ENCODE measurements around the gene CDC14B.

GRCh38 chr9:96462541-96462940 is 157.1 kb downstream of the CDC14B start:
- TF ChIP-seq CTCF (conservative IDR thresholded peaks at IDR 0.05; ENCODE audit: low read length) = no peak
- no peak for TF ChIP-seq EZH2phosphoT487 (IDR thresholded peaks at IDR 0.05; ENCODE audit: borderline replicate concordance)

Measured in Loucy (cell line).